Esophagus muscularis mucosa (tissue), 4 donors: Measurements from ENCODE around the gene PNMT. TPM values are rescaled to one million over a fixed set of nuclear protein-coding genes. Genes with fewer than 3 reads are reported as not detected.
A peak's percentile ranks its signal among the peaks of the same experiment; 100 is the strongest.

ENCODE experiments used
- DNase-seq: peaks from one replicate; pipeline ENCODE4 v3.0.0-alpha.2; 2017; ENCODE audit errors: extremely low spot score
- H3K27ac ChIP-seq, 4 donors: fragments of 200-600 bp; sonication (generic); replicated peaks in 1 of 4; 1 replicate in 3 of 4; 2 replicates in 1 of 4; pipeline ENCODE4 v1.5.1; 2016 to 2019; ENCODE audit warnings: mild to moderate bottlenecking in 1 of 4
- H3K27me3 ChIP-seq, 4 donors: fragments of 200-600 bp; sonication (generic); one replicate each; pipeline versions ENCODE4 v1.5.1 to v1.6.0; 2016 to 2019
- H3K36me3 ChIP-seq, 4 donors: fragments of 200-600 bp; sonication (generic); one replicate each; pipeline ENCODE4 v1.5.1; 2016 to 2019
- H3K4me1 ChIP-seq, 4 donors: fragments of 200-600 bp; sonication (generic); one replicate each; pipeline ENCODE4 v1.5.1; 2016 to 2019
- H3K4me3 ChIP-seq, 4 donors: fragments of 200-600 bp; sonication (generic); 1 replicate in 2 of 4; 2 replicates in 2 of 4; pipeline ENCODE4 v1.5.1; 2016 to 2019; ENCODE audit warnings: mild to moderate bottlenecking in 4 of 4, moderate library complexity in 1 of 4
- H3K9me3 ChIP-seq, 4 donors: fragments of 200-600 bp; sonication (generic); 1 replicate in 3 of 4; 2 replicates in 1 of 4; pipeline ENCODE4 v1.5.1; 2016 to 2019
- CTCF ChIP-seq, 3 experiments: fragments of 200-600 bp in 2 of 3; fragments of 450-650 bp in 1 of 3; sonication (generic) in 2 of 3; IDR thresholded peaks; one replicate each; pipeline ENCODE4 v1.5.1; 2017 to 2019; ENCODE audit warnings: antibody characterized with exemption in 3 of 3, mild to moderate bottlenecking in 2 of 3, moderate library complexity in 1 of 3
- EP300 ChIP-seq: sonication (generic); formaldehyde crosslinking; IDR thresholded peaks from one replicate; pipeline ENCODE4 v1.6.1; 2017; ENCODE audit warnings: antibody characterized with exemption
- POLR2A ChIP-seq: fragments of 450-650 bp; IDR thresholded peaks from one replicate; pipeline ENCODE4 v1.6.1; 2017; ENCODE audit warnings: antibody characterized with exemption, moderate library complexity, mild to moderate bottlenecking, low read depth
- POLR2AphosphoS5 ChIP-seq, 2 donors: sonication (generic); formaldehyde crosslinking; IDR thresholded peaks; one replicate each; pipeline ENCODE4 v1.6.1; 2017; ENCODE audit warnings: antibody characterized with exemption in 2 of 2
- WGBS: methylation state at CpG from one replicate; pipeline ENCODE4 v1.1.5; 2018; 5-methylcytosine and 5-hydroxymethylcytosine counted together
- intact Hi-C: fragments of 100-400 bp; cut with DNase I; formaldehyde crosslinking; loops from one replicate; pipeline ENCODE4 v1.15.1; 2023
- total RNA-seq, 4 donors: library from RNA; depleted of rRNA; stranded (reverse); fragments of >200 nt; gene quantifications; one replicate each; pipeline versions ENCODE4 v1.1.0 to v1.2.1, GENCODE V29; 2016

PNMT gene
- total RNA-seq, 4 donors from 2014 or later = 9.4 to 14.3 (median 10.6) TPM

- Histone ChIP-seq H3K27me3 (peaks cover 0 to 48% (median 11%) of the 10 kb centered on the region in 4 donors), H3K4me1 (peaks cover 3 to 47% (median 36%) of the 10 kb centered on the region in 4 donors), H3K9me3 (no peaks in the 10 kb centered on the region), H3K4me3 (no peak overlapping the region), H3K27ac (no peak overlapping the region), H3K36me3 (no peaks in the 10 kb centered on the region)
- intact Hi-C loops = loop anchor here (1.0 to 5.0 kb wide), 3 partner anchors 73 to 133 kb away; no protein-coding TSS in a partner anchor
- no peak for TF ChIP-seq EP300
- TF ChIP-seq POLR2AphosphoS5 (IDR thresholded peaks at IDR 0.05) = peak in 1 of 2 donors; percentile 71
- peak; percentile 99 to 100 (median 100) for TF ChIP-seq CTCF (IDR thresholded peaks at IDR 0.05)
- TF ChIP-seq POLR2A = no peak
- peak; percentile 99 for DNase-seq
- WGBS = 14% methylated on average over 17 of the region's 26 CpGs
Measured at GRCh38 chr17:39621523-39622379, 46.5 kb upstream of the PNMT start.

GRCh38 chr17:39622380-39623006, 45.8 kb upstream of the PNMT start:
- intact Hi-C loops = loop anchor here (1.0 to 5.0 kb wide), 3 partner anchors 74 to 132 kb away; no protein-coding TSS in a partner anchor
- 59% methylated on average over 16 of the region's 16 CpGs for WGBS
- no peak for DNase-seq
- Histone ChIP-seq H3K36me3 (no peaks in the 10 kb centered on the region), H3K4me1 (peaks cover 11 to 49% (median 39%) of the 10 kb centered on the region in 4 donors), H3K9me3 (no peaks in the 10 kb centered on the region), H3K4me3 (no peak overlapping the region), H3K27me3 (peaks cover 0 to 49% (median 18%) of the 10 kb centered on the region in 4 donors), H3K27ac (no peak overlapping the region)
- no peak for TF ChIP-seq CTCF (IDR thresholded peaks at IDR 0.05)

- intact Hi-C loops = loop anchor here (2.0 to 5.0 kb wide), 2 partner anchors 75 to 104 kb away; no protein-coding TSS in a partner anchor
- H3K27ac ChIP-seq = no peak overlapping the region
- peaks cover 0 to 59% (median 22%) of the 10 kb centered on the region in 4 donors for H3K27me3 ChIP-seq
- H3K36me3 ChIP-seq = no peaks in the 10 kb centered on the region
- DNase-seq = peak; percentile 95
- H3K4me3 ChIP-seq = no peak overlapping the region
- 7% methylated on average over 5 of the region's 16 CpGs for WGBS
- peaks cover 11 to 42% (median 34%) of the 10 kb centered on the region in 4 donors for H3K4me1 ChIP-seq
- no peaks in the 10 kb centered on the region for H3K9me3 ChIP-seq
- TF ChIP-seq CTCF (IDR thresholded peaks at IDR 0.05) (peak; percentile 93 to 96 (median 95)), EP300 (no peak)
Measured at GRCh38 chr17:39623356-39623950, 44.8 kb upstream of the PNMT start.

- TF ChIP-seq POLR2A = no peak
- TF ChIP-seq EP300 = no peak
- no peak for TF ChIP-seq POLR2AphosphoS5 (IDR thresholded peaks at IDR 0.05)
- no peak for TF ChIP-seq CTCF (IDR thresholded peaks at IDR 0.05)
- 78% methylated on average over 8 of the region's 8 CpGs for WGBS
- H3K36me3 ChIP-seq = no peaks in the 10 kb centered on the region
- H3K4me3 ChIP-seq = no peak overlapping the region
- H3K27ac ChIP-seq = no peak overlapping the region
- DNase-seq = no peak
- peaks cover 11 to 36% (median 29%) of the 10 kb centered on the region in 4 donors for H3K4me1 ChIP-seq
- H3K9me3 ChIP-seq = no peaks in the 10 kb centered on the region
- intact Hi-C loops = loop anchor here (5.0 kb wide), 1 partner anchor 103 kb away; no protein-coding TSS in a partner anchor
- peaks cover 0 to 68% (median 22%) of the 10 kb centered on the region in 4 donors for H3K27me3 ChIP-seq
Measured at GRCh38 chr17:39624313-39624712, 43.9 kb upstream of the PNMT start.
